K562 (cell line): ENCODE measurements around the gene SLK. TPM values are rescaled to one million over a fixed set of nuclear protein-coding genes. Genes with fewer than 3 reads are reported as not detected.

Source experiments
- BCLAF1 ChIP-seq, 2 experiments: fragments of 450-650 bp in 1 of 2; IDR thresholded peaks; 2 replicates each; pipeline ENCODE4 v1.6.1; 2011 to 2017; ENCODE audit warnings: low read depth in 2 of 2, antibody characterized with exemption in 1 of 2, borderline replicate concordance in 1 of 2, low read length in 1 of 2, mild to moderate bottlenecking in 1 of 2, mixed read lengths in 1 of 2; ENCODE audit not compliant: control insufficient read depth in 1 of 2
- CREB1 ChIP-seq, 2 experiments: sonication (generic) in 1 of 2; formaldehyde crosslinking in 1 of 2; IDR thresholded peaks; 2 replicates each; pipeline versions ENCODE4 v1.6.1 to v1.8.0; 2012 to 2022; ENCODE audit warnings: inconsistent platforms in 1 of 2, mild to moderate bottlenecking in 1 of 2, missing genetic modification reagents in 1 of 2, moderate library complexity in 1 of 2
- CXXC5 ChIP-seq: fragments of 250-450 bp; sonication (Bioruptor Pico); IDR thresholded peaks from 2 replicates; pipeline ENCODE4 v1.8.0; 2022; ENCODE audit warnings: inconsistent platforms, mild to moderate bottlenecking, moderate library complexity
- MAX ChIP-seq: sonication (generic); formaldehyde crosslinking; IDR thresholded peaks from 2 replicates; pipeline ENCODE4 v1.9.0; 2022; ENCODE audit warnings: mild to moderate bottlenecking, missing genetic modification reagents
- MGA ChIP-seq: fragments of 450-650 bp; IDR thresholded peaks from 2 replicates; pipeline ENCODE4 v1.6.1; 2016; ENCODE audit warnings: mild to moderate bottlenecking, moderate library complexity
- NR2C2 ChIP-seq, 2 experiments: fragments of 200-800 bp in 1 of 2; sonication (Bioruptor generic) in 1 of 2; sonication (generic) in 1 of 2; formaldehyde crosslinking in 1 of 2; IDR thresholded peaks; 2 replicates each; pipeline versions ENCODE4 v1.6.1 to v1.8.0; 2016 to 2022; ENCODE audit warnings: mild to moderate bottlenecking in 1 of 2, missing compliant biosample characterization in 1 of 2, missing genetic modification characterization in 1 of 2, missing genetic modification reagents in 1 of 2
- RAD21 ChIP-seq, 2 experiments: fragments of 250-450 bp in 1 of 2; fragments of 450-650 bp in 1 of 2; sonication (Bioruptor Pico) in 1 of 2; formaldehyde crosslinking in 1 of 2; IDR thresholded peaks in 1 of 2; conservative IDR thresholded peaks in 1 of 2; 2 replicates each; pipeline versions ENCODE4 v1.4.0 to v1.8.0; 2020 to 2022; ENCODE audit warnings: mild to moderate bottlenecking in 2 of 2, moderate library complexity in 1 of 2
- TCF3 ChIP-seq: sonication (generic); formaldehyde crosslinking; IDR thresholded peaks from 2 replicates; pipeline ENCODE4 v1.4.0; 2020; ENCODE audit warnings: mild to moderate bottlenecking, missing genetic modification reagents
- ZNF589 ChIP-seq: fragments of 200-800 bp; sonication (Bioruptor generic); IDR thresholded peaks from 2 replicates; pipeline ENCODE4 v1.6.1; 2016; ENCODE audit warnings: low read depth, missing genetic modification characterization, missing compliant biosample characterization
- polyA plus RNA-seq, 8 experiments: library from polyadenylated mRNA; depleted of rRNA in 4 of 8; stranded (reverse) in 5 of 8; unstranded in 3 of 8; fragments of >200 nt; fragmentation: Nextera tagmentation in 2 of 8; fragmentation: Illumina TruSeq in 1 of 8; extraction: Ambion mirVana in 2 of 8; extraction: Trizol in 1 of 8; gene quantifications; 2 replicates each; pipeline versions ENCODE4 v1.2.1 to v1.2.3, GENCODE V29; 2011 to 2014; ENCODE audit warnings: inconsistent platforms in 1 of 8, missing spikeins in 1 of 8
- total RNA-seq, 7 experiments: library from RNA; depleted of rRNA in 6 of 7; stranded (reverse); fragments of >200 nt in 6 of 7; fragmentation: Illumina TruSeq in 2 of 7; extraction: Trizol in 2 of 7; gene quantifications; 2 replicates each; pipeline versions ENCODE4 v1.2.1 to v1.2.3, GENCODE V29; 2011 to 2021; ENCODE audit warnings: low replicate concordance in 1 of 7

The SLK gene
- total and polyA plus RNA-seq, 9 of the 15 experiments (the other 6 are each of a cell fraction or from before 2014, with no cell fraction given) = 8.2 to 40.0 (median 23.4) TPM

- peak; percentile 41; the same call in 1 of the 2 replicates for TF ChIP-seq MGA
- TF ChIP-seq MAX (CRISPR knock-in tag) = peak; percentile 33; the same call in 1 of the 2 replicates
- TF ChIP-seq CREB1 (IDR thresholded peaks at IDR 0.05) = no peak
- 0 out of 2 replicates have a peak, but pooled peaks have one; percentile 29 for TF ChIP-seq CREB1 (CRISPR knock-in tag; IDR thresholded peaks at IDR 0.05)
- TF ChIP-seq RAD21 (CRISPR knock-in tag; conservative IDR thresholded peaks at IDR 0.05 in 1 of 2, IDR thresholded peaks at IDR 0.05 in 1 of 2) = peak; percentile 45 to 58
- TF ChIP-seq ZNF589 (CRISPR knock-in tag) = no peak
- no peak for TF ChIP-seq CXXC5 (CRISPR knock-in tag)
- no peak for TF ChIP-seq BCLAF1 (IDR thresholded peaks at IDR 0.05; ENCODE audit: borderline replicate concordance in 1 of 2, control insufficient read depth in 1 of 2, low read depth in 2 of 2, low read length in 1 of 2)
- TF ChIP-seq NR2C2 (CRISPR knock-in tag; IDR thresholded peaks at IDR 0.05) = no peak
- 0 out of 2 replicates have a peak, but pooled peaks have one; percentile 22 for TF ChIP-seq NR2C2 (tag; IDR thresholded peaks at IDR 0.05)
- peak; percentile 45; the same call in 1 of the 2 replicates for TF ChIP-seq TCF3 (CRISPR knock-in tag)
Measured at GRCh38 chr10:103921750-103922195, 45.2 kb upstream of the SLK start (continued).
